LNCaP clone FGC (cell line): ENCODE measurements around the gene JAG1.
"Not testable (repeated sequence)": the region's sequence is repeated elsewhere in the genome, so short reads cannot be mapped to it uniquely, and the experiment has no call there.

Experiments used
- DNase-seq: peaks from one replicate; pipeline ENCODE4 v3.0.0-alpha.2; 2011; ENCODE audit warnings: low read depth
- H3K4me3 ChIP-seq: 2 replicates; pipeline ENCODE4 v1.5.1; 2011; ENCODE audit warnings: mild to moderate bottlenecking, low read depth, low read length, control low read depth
- TF ChIP-seq, protein P1 (sequence below): IDR thresholded peaks from 2 replicates; pipeline ENCODE4 v1.5.1; 2012; ENCODE audit warnings: mild to moderate bottlenecking; ENCODE audit not compliant: control insufficient read depth, insufficient read depth; ENCODE audit errors: extremely low read depth

JAG1 gene

DNA sequence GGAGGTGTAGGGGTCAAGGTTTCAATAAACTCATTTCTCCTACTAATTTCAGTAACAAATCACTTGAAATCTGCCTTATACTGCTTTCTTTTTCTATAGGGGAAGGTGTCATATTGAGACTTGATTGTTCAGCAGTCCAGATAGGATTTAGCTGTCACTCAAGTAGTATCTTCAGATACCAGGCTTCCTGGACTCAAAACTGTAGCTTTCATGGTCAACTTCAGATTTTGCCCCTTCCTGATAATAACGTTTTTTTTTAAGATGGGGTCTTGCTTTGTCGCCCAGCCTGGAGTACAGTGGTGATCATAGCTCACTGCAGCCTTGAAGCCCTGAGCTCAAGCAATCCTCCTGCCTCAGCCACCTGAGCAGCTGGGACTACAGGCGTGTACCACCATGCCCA, 77.8 kb downstream of the JAG1 start:
- TF ChIP-seq, protein P1, sequence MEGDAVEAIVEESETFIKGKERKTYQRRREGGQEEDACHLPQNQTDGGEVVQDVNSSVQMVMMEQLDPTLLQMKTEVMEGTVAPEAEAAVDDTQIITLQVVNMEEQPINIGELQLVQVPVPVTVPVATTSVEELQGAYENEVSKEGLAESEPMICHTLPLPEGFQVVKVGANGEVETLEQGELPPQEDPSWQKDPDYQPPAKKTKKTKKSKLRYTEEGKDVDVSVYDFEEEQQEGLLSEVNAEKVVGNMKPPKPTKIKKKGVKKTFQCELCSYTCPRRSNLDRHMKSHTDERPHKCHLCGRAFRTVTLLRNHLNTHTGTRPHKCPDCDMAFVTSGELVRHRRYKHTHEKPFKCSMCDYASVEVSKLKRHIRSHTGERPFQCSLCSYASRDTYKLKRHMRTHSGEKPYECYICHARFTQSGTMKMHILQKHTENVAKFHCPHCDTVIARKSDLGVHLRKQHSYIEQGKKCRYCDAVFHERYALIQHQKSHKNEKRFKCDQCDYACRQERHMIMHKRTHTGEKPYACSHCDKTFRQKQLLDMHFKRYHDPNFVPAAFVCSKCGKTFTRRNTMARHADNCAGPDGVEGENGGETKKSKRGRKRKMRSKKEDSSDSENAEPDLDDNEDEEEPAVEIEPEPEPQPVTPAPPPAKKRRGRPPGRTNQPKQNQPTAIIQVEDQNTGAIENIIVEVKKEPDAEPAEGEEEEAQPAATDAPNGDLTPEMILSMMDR, result no peak
- no peak overlapping the region for H3K4me3 ChIP-seq
- DNase-seq, result no peak

DNA sequence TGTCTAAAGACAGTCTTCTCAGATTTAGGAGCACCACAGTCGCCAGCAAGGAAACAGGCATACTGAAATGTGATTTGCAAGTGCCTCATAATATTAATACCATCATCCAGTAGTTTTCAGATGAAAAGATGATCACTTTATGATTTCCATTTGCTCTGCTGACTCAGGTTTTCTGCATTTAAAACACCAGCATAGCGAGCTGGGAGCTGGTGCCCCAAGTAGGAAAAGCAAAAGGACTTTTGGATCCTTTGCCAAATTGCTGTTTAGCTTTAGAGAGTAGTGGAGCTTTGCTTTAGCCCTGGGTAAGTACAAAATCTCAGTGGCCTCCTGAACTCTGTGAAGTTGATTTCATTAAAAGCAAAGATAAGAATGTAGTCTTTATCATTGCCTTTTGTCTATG, 78.5 kb downstream of the JAG1 start:
- DNase-seq, result no peak
- no peak overlapping the region for H3K4me3 ChIP-seq
- TF ChIP-seq, protein P1, result no peak

DNA sequence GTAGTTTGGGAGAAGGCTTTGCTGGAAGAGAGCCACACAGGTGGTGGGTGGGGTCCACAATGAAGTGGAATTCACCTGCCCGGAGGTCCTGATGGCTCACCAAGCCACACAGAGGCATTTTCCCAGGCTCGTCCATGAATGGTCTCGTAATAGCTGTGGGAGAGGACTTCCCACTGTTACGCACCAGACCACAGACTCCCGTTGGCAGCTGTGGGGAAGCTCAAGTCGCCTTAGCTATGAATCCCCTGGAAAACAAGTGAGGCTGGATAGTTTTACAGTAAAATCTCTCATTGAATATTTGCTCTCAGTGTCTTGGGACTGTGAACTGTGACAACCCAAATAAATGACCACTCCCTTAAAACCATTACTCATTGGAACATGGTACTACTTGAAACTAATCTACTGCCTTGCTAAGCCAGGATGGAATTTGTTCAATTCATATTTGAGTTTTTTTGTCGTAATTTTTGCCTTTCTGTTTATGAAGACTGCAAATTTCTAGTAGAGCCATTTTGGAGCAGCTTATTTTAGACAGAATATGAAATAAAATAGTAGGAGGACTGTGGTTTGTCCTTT, 79.4 kb downstream of the JAG1 start:
- no peak for DNase-seq
- no peak overlapping the region for H3K4me3 ChIP-seq
- TF ChIP-seq, protein P1, result no peak

DNA sequence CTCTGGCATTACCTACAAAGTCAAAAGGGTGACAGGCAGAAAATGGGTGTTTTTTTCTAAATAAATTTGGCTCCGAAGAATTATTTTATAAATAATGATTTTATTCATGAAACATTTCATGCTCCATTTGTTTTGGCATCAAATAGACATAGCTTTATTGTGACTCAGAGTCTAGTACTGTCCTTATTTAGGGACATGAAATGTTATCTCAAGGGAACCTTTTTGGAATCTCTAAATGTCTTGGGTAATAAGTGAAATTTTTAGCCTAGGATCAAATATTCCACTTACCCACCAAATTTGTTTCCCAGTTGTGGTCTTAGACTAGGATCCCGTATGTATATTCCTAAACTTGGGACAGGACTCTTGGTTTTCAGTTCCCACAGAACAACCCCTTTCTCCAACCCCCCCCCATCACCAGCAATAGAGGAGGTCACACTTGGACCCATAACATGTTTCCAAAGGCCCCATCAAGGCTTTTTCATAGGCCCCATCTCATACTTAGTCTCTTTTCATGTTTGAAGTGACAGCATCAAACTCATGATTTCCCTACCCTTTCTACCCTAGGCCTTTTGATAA, 81.8 kb downstream of the JAG1 start:
- DNase-seq, result no peak
- no peak overlapping the region for H3K4me3 ChIP-seq
- TF ChIP-seq, protein P1, result no peak

DNA sequence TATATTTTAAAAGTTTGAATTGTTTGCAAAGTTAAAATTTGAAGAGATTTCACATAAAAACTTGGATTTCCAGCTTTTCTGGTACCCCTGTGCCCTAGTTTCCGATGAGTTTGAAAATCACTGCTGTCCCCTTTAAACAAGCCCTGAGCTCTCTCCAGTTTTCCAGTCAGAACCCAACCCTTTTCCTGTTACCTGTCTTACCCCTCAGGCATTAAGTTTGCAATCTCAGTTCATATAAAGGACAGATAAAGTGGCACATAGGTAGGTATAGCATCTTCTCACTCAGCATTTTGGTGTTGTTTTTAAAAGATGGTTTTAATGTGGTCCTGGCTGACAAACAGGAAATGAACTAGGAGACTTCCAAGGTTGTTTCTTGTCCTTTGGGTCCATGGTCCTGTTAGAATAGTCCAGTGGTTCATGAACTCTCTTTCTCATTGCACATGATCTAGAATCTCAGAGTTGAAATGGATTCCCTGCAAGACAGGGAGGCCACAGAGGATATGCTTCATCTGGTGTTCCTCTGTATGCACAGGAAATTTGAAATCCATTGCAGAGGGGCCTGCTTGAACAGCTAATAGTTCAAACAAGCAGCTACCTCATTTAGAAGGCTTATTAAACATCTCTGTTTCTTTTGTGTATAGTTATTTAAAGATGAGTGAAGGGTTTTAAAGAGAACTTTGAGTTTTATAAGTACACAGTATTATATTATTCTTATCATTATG, 82.7 kb downstream of the JAG1 start:
- H3K4me3 ChIP-seq, result no peak overlapping the region
- TF ChIP-seq, protein P1, result no peak

DNA sequence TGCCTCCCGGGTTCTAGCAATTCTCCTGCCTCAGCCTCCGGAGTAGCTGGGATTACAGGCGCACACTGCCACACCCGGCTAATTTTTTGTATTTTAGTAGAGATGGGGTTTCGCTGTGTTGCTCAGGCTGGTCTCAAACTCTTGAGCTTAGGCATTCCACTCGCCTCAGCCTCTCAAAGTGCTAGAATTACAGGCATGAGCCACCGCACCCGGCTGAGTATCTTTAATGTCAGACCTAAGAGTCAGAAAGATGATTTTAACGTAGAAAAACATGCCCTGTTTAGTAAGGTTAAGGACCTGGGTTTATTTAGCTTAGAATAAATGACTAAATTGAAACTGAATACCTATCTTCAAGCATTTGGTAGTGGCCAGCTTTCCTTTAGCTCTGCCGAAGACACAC, 83.4 kb downstream of the JAG1 start:
- H3K4me3 ChIP-seq, result not testable (repeated sequence)

More for the DNA sequence above, 82.7 kb downstream of the JAG1 start:
- no peak for DNase-seq

More for the DNA sequence above, 83.4 kb downstream of the JAG1 start:
- not testable (repeated sequence) for DNase-seq
